IMR-90 (cell line): ENCODE results near the gene NPR2. TPM values are rescaled to one million over a fixed set of nuclear protein-coding genes. Genes with fewer than 3 reads are reported as not detected.

ENCODE experiments used
- ATAC-seq: fragments of 200-7000 bp; cut with Tn5 transposase; 2 replicates; pipeline ENCODE4 v1.9.1; 2020; ENCODE audit warnings: low read depth, mild to moderate bottlenecking, moderate library complexity
- BruUV-seq: library from RNA; stranded (reverse); fragments of 400-500 nt; replicated peaks from 2 replicates; lab custom pipeline; 2021; lab: Mats Ljungman, UMichigan
- CTCF ChIA-PET: fragments of 300-600 bp; formaldehyde crosslinking; extraction: SDS; loops from one replicate; lab custom pipeline; 2021; ENCODE audit warnings: antibody characterized with exemption; lab: Yijun Ruan, JAX
- POLR2A ChIA-PET: fragments of 300-600 bp; sonication (Branson Sonifier 250); formaldehyde crosslinking; loops from one replicate; lab custom pipeline; 2022; ENCODE audit warnings: antibody characterized with exemption; ENCODE audit not compliant: unreplicated experiment; lab: Charles Lee
- DNase-seq: peaks from one replicate; pipeline ENCODE4 v3.0.0; 2013
- H2AFZ ChIP-seq: replicated peaks from 2 replicates; pipeline ENCODE3; 2013; ENCODE audit warnings: low read length, mild to moderate bottlenecking; ENCODE audit not compliant: poor library complexity
- H2AK5ac ChIP-seq: 2 replicates; pipeline ENCODE4 v1.6.1; 2013; ENCODE audit warnings: low read depth, low read length, inconsistent platforms
- H2AK9ac ChIP-seq: replicated peaks from 2 replicates; pipeline ENCODE3; 2013; ENCODE audit warnings: mild to moderate bottlenecking, low read depth, low read length, moderate library complexity; ENCODE audit not compliant: poor library complexity
- H2BK120ac ChIP-seq: 2 replicates; pipeline ENCODE4 v1.6.1; 2013; ENCODE audit warnings: low read depth, low read length, inconsistent platforms
- H2BK15ac ChIP-seq: 3 replicates; pipeline ENCODE4 v1.6.1; 2013; ENCODE audit warnings: low read depth, low read length, inconsistent platforms
- H2BK20ac ChIP-seq: 2 replicates; pipeline ENCODE4 v1.6.1; 2013; ENCODE audit warnings: low read depth, mild to moderate bottlenecking, inconsistent platforms, low read length, moderate library complexity
- H2BK5ac ChIP-seq: 2 replicates; pipeline ENCODE4 v1.6.1; 2013; ENCODE audit warnings: mild to moderate bottlenecking, low read depth, low read length, inconsistent platforms; ENCODE audit not compliant: poor library complexity, severe bottlenecking
- H3K14ac ChIP-seq: replicated peaks from 2 replicates; pipeline ENCODE4 v1.6.1; 2013; ENCODE audit warnings: low read depth, low read length, inconsistent platforms
- H3K18ac ChIP-seq: 2 replicates; pipeline ENCODE4 v1.6.1; 2013; ENCODE audit warnings: low read depth, low read length, control low read depth
- H3K23ac ChIP-seq: 2 replicates; pipeline ENCODE4 v1.6.1; 2013; ENCODE audit warnings: low read depth, low read length, inconsistent platforms
- H3K27ac ChIP-seq: 2 replicates; pipeline ENCODE4 v1.5.1; 2013; ENCODE audit warnings: mild to moderate bottlenecking, control low read depth, low read length; ENCODE audit not compliant: insufficient read depth
- H3K27me3 ChIP-seq: 2 replicates; pipeline ENCODE4 v1.6.1; 2013; ENCODE audit warnings: low read length; ENCODE audit not compliant: control insufficient read depth, insufficient read depth
- H3K36me3 ChIP-seq: 2 replicates; pipeline ENCODE4 v1.6.1; 2013; ENCODE audit warnings: low read length, mixed read lengths; ENCODE audit not compliant: control insufficient read depth, insufficient read depth
- H3K4ac ChIP-seq: 2 replicates; pipeline ENCODE4 v1.6.1; 2013; ENCODE audit warnings: low read depth, low read length, inconsistent platforms
- H3K4me1 ChIP-seq: 2 replicates; pipeline ENCODE4 v1.6.1; 2013; ENCODE audit warnings: low read length, mixed read lengths; ENCODE audit not compliant: control insufficient read depth, insufficient read depth
- H3K4me2 ChIP-seq: 2 replicates; pipeline ENCODE4 v1.6.1; 2013; ENCODE audit warnings: low read depth, mild to moderate bottlenecking, control low read depth, low read length, moderate library complexity
- H3K4me3 ChIP-seq: 2 replicates; pipeline ENCODE4 v1.5.1; 2013; ENCODE audit warnings: low read depth, mild to moderate bottlenecking, control low read depth, low read length, moderate library complexity; ENCODE audit not compliant: insufficient read depth
- H3K56ac ChIP-seq: 2 replicates; pipeline ENCODE4 v1.6.1; 2013; ENCODE audit warnings: low read length, inconsistent platforms; ENCODE audit not compliant: insufficient read depth; ENCODE audit errors: extremely low read depth
- H3K79me1 ChIP-seq, 2 experiments: 2 replicates each; pipeline ENCODE4 v1.6.1; 2013; ENCODE audit warnings: low read length in 2 of 2, inconsistent platforms in 1 of 2, low read depth in 1 of 2
- H3K9ac ChIP-seq: 2 replicates; pipeline ENCODE4 v1.6.1; 2013; ENCODE audit warnings: low read depth, low read length, control low read depth
- H3K9me1 ChIP-seq: 2 replicates; pipeline ENCODE4 v1.6.1; 2013; ENCODE audit warnings: low read length, inconsistent platforms; ENCODE audit not compliant: insufficient read depth
- H3K9me3 ChIP-seq: 2 replicates; pipeline ENCODE4 v1.6.1; 2013; ENCODE audit warnings: low read length; ENCODE audit not compliant: control insufficient read depth, insufficient read depth
- H4K20me1 ChIP-seq: 2 replicates; pipeline ENCODE4 v1.6.1; 2013; ENCODE audit warnings: low read length, inconsistent platforms; ENCODE audit not compliant: insufficient read depth
- H4K5ac ChIP-seq: 2 replicates; pipeline ENCODE4 v1.6.1; 2013; ENCODE audit warnings: mild to moderate bottlenecking, low read depth, low read length, control low read depth
- H4K8ac ChIP-seq, 2 experiments: 2 replicates each; pipeline ENCODE4 v1.6.1; 2013; ENCODE audit warnings: low read depth in 2 of 2, low read length in 2 of 2, control low read depth in 1 of 2, inconsistent platforms in 1 of 2
- H4K91ac ChIP-seq: 2 replicates; pipeline ENCODE4 v1.6.1; 2013; ENCODE audit warnings: low read depth, low read length, inconsistent platforms; ENCODE audit not compliant: insufficient read depth
- BHLHE40 ChIP-seq: fragments of 150-350 bp; IDR thresholded peaks from 2 replicates; pipeline ENCODE4 v1.6.1; 2016; ENCODE audit warnings: mild to moderate bottlenecking, low read depth, low read length
- CHD1 ChIP-seq: IDR thresholded peaks from 2 replicates; pipeline ENCODE4 v1.6.1; 2012; ENCODE audit warnings: low read depth, low read length, improper control_type of control experiment
- CTCF ChIP-seq: conservative IDR thresholded peaks from 2 replicates; pipeline ENCODE4 v1.5.1; 2012; ENCODE audit warnings: mild to moderate bottlenecking, low read depth, low read length, improper control_type of control experiment
- ELK1 ChIP-seq: fragments of 150-350 bp; IDR thresholded peaks from 2 replicates; pipeline ENCODE4 v1.6.1; 2016; ENCODE audit warnings: low read depth, mild to moderate bottlenecking, low read length, moderate library complexity, borderline replicate concordance
- FOS ChIP-seq: fragments of 150-350 bp; IDR thresholded peaks from 2 replicates; pipeline ENCODE4 v1.6.1; 2016; ENCODE audit warnings: low read depth, low read length
- MAFK ChIP-seq: IDR thresholded peaks from 2 replicates; pipeline ENCODE4 v1.6.1; 2012; ENCODE audit warnings: low read depth, low read length, improper control_type of control experiment
- MAZ ChIP-seq: IDR thresholded peaks from 2 replicates; pipeline ENCODE4 v1.6.1; 2012; ENCODE audit warnings: low read depth, mild to moderate bottlenecking, low read length, improper control_type of control experiment, moderate library complexity, borderline replicate concordance
- MXI1 ChIP-seq: IDR thresholded peaks from 2 replicates; pipeline ENCODE4 v1.6.1; 2012; ENCODE audit warnings: low read depth, mild to moderate bottlenecking, low read length, moderate library complexity, borderline replicate concordance
- NFE2L2 ChIP-seq: fragments of 150-350 bp; IDR thresholded peaks from 2 replicates; pipeline ENCODE4 v1.6.1; 2016; ENCODE audit warnings: low read depth, mild to moderate bottlenecking, low read length
- POLR2A ChIP-seq: IDR thresholded peaks from 2 replicates; pipeline ENCODE4 v1.6.1; 2012; ENCODE audit warnings: mild to moderate bottlenecking, low read depth, low read length
- RAD21 ChIP-seq: IDR thresholded peaks from 2 replicates; pipeline ENCODE4 v1.6.1; 2012; ENCODE audit warnings: low read length, improper control_type of control experiment
- RCOR1 ChIP-seq: IDR thresholded peaks from 2 replicates; pipeline ENCODE4 v1.6.1; 2012; ENCODE audit warnings: mild to moderate bottlenecking, low read length, improper control_type of control experiment; ENCODE audit not compliant: insufficient replicate concordance
- RFX5 ChIP-seq: IDR thresholded peaks from 2 replicates; pipeline ENCODE4 v1.8.0; 2012; ENCODE audit warnings: low read depth, mild to moderate bottlenecking, low read length, moderate library complexity
- SMC3 ChIP-seq: fragments of 150-350 bp; IDR thresholded peaks from 2 replicates; pipeline ENCODE4 v1.6.1; 2016; ENCODE audit warnings: low read depth, mild to moderate bottlenecking, antibody characterized with exemption, low read length, moderate library complexity
- USF2 ChIP-seq: fragments of 150-350 bp; IDR thresholded peaks from 2 replicates; pipeline ENCODE4 v1.6.1; 2017; ENCODE audit warnings: mild to moderate bottlenecking, antibody characterized with exemption, low read length, low read depth
- WGBS, 2 experiments: methylation state at CpG; one replicate each; pipeline versions ENCODE4 v1.1.5 to v1.1.7; 2013; ENCODE audit warnings: missing lambda C conversion rate in 2 of 2; ENCODE audit not compliant: insufficient read length in 1 of 2; ENCODE audit errors: extremely low coverage in 2 of 2; 5-methylcytosine and 5-hydroxymethylcytosine counted together
- dilution Hi-C: fragments of 300-500 bp; cut with HindIII; formaldehyde crosslinking; loops from one replicate; pipeline ENCODE4 v1.14.3; 2018; ENCODE audit warnings: low sequenced_read_pairs; ENCODE audit not compliant: unreplicated experiment
- in situ Hi-C: fragments of 300-500 bp; cut with MboI; formaldehyde crosslinking; loops from 3 replicates; pipeline ENCODE4 v1.14.3; 2019; ENCODE audit warnings: low sequenced_read_pairs, inconsistent platforms, mixed read lengths
- intact Hi-C: fragments of 100-400 bp; cut with micrococcal nuclease; formaldehyde crosslinking; loops from 2 replicates; pipeline ENCODE4 v1.10.0; 2022
- polyA plus RNA-seq, 3 experiments: library from polyadenylated mRNA; depleted of rRNA; stranded (reverse); fragments of >200 nt; gene quantifications; 2 replicates each; pipeline ENCODE4 v1.2.3, GENCODE V29; 2012; ENCODE audit warnings: low replicate concordance in 1 of 3
- total RNA-seq: library from RNA; depleted of rRNA; stranded (reverse); fragments of >200 nt; gene quantifications from 2 replicates; pipeline ENCODE4 v1.2.3, GENCODE V29; 2012

NPR2 gene
- total and polyA plus RNA-seq, 2 of the 4 experiments (the other 2 are of a cell fraction): 5.2 to 35.7 TPM

GRCh38 chr9:35748242-35748857 lies 43.0 kb upstream of the NPR2 start:
- Histone ChIP-seq H3K4me2 (peak overlapping the region; percentile 92), H2BK20ac (no peak overlapping the region), H3K4me3 (peak overlapping the region; percentile 98), H3K14ac (peak overlapping the region; percentile 48), H3K4ac (peak overlapping the region; percentile 63), H3K27ac (peak overlapping the region; percentile 46), H3K18ac (no peak overlapping the region), H4K20me1 (peaks cover 31% of the 10 kb centered on the region), H4K91ac (0 out of 2 replicates have a peak overlapping the region, but pooled peaks have one; percentile 27), H3K79me1 (peaks cover 56 to 70% of the 10 kb centered on the region in 2 experiments), H2AK5ac (peak overlapping the region; percentile 14), H3K4me1 (peaks cover 14% of the 10 kb centered on the region), H2BK15ac (no peak overlapping the region), H3K9ac (peak overlapping the region; percentile 83), H2AFZ (peak overlapping the region; percentile 99), H4K5ac (peak overlapping the region; percentile 5; the same call in 1 of the 2 replicates), H2BK120ac (no peak overlapping the region), H3K9me1 (peaks cover 21% of the 10 kb centered on the region), H3K36me3 (peaks cover 36% of the 10 kb centered on the region), H2BK5ac (peak overlapping the region; percentile 35), H3K9me3 (no peaks in the 10 kb centered on the region), H4K8ac (peak overlapping the region; percentile 14 to 100; a peak in 2 of 4 replicates), H3K27me3 (no peaks in the 10 kb centered on the region), H3K23ac (peak overlapping the region; percentile 87), H3K56ac (peak overlapping the region; percentile 73), H2AK9ac (peak overlapping the region; percentile 86)
- no peak for DNase-seq
- in situ Hi-C loops: no loop called here
- dilution Hi-C loops: no loop called here
- TSS peak; percentile 76 for BruUV-seq
- ChIA-PET POLR2A (interaction anchor here (0.6 to 0.8 kb wide), 2 partner anchors 87 to 137 kb away, joined by 3 to 4 read pairs; no protein-coding TSS in a partner anchor), CTCF (interaction anchor here (1.0 to 2.7 kb wide), 2 partner anchors 12 to 14 kb away, joined by 4 to 7 read pairs; no protein-coding TSS in a partner anchor)
- intact Hi-C loops: no loop called here
- ATAC-seq: peak; percentile 6
- WGBS, 2 experiments: 4% methylated on average over 13 of the region's 24 CpGs; no CpG with 5 or more reads in 1 of the 2 experiments
- TF ChIP-seq NFE2L2 (no peak), USF2 (no peak), FOS (no peak), POLR2A (no peak), CTCF (no peak), RCOR1 (no peak), ELK1 (no peak), MXI1 (no peak), MAFK (no peak), SMC3 (no peak), RFX5 (no peak), RAD21 (no peak), BHLHE40 (no peak), MAZ (no peak), CHD1 (no peak)
